CD1c-positive myeloid dendritic cell (primary cell): ENCODE measurements around the gene HOXA9.

Experiments
- DNase-seq: peaks from one replicate; pipeline ENCODE4 v3.0.0-alpha.2; 2016; ENCODE audit errors: extremely low spot score

Gene HOXA9

GRCh38 chr7:27200761-27201579, 35.6 kb upstream of the HOXA9 start:
- DNase-seq: peak; percentile 69

- no peak for DNase-seq
Observed at GRCh38 chr7:27199849-27200760, 34.8 kb upstream of the HOXA9 start, which contains the start of gene HOXA13. Gene HOXA13 (minus strand): TSS chr7:27200091. CDS start chr7:27200077, 14 bp downstream.

- DNase-seq: no peak
Observed at GRCh38 chr7:27198871-27199801, 33.8 kb upstream of the HOXA9 start.

DNA sequence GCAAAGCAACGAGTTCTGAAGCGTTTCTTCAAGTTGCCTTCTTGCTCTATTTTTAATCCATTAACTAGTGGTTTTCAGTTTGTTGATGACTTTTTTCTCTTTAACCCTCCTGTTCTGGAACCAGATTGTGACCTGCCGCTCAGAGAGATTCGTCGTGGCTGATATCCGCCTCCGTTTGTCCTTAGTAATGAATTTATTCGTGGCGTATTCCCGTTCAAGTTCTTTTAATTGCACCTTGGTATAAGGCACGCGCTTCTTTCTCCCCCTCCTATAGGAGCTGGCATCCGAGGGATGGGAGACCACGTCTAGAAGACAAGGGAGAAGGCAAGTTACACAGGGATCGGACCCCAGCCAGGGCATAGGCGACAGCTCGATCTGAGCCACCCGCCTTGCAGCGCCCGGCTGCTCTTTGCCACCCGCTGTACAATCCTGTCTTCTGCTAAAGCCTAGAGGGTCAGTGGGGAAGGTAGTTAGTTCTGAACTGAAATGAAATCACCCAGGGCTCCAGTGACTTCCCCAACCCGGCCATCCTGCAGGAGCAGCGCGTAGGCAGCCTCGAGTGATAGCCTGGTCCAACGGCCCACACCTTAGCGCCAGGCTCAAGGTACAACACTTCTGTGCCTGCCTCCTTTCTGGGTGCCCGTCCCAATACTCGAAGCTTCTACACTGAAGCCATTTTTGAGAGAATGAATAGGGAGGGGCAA, 33.0 kb upstream of the HOXA9 start:
- DNase-seq: no peak

DNA sequence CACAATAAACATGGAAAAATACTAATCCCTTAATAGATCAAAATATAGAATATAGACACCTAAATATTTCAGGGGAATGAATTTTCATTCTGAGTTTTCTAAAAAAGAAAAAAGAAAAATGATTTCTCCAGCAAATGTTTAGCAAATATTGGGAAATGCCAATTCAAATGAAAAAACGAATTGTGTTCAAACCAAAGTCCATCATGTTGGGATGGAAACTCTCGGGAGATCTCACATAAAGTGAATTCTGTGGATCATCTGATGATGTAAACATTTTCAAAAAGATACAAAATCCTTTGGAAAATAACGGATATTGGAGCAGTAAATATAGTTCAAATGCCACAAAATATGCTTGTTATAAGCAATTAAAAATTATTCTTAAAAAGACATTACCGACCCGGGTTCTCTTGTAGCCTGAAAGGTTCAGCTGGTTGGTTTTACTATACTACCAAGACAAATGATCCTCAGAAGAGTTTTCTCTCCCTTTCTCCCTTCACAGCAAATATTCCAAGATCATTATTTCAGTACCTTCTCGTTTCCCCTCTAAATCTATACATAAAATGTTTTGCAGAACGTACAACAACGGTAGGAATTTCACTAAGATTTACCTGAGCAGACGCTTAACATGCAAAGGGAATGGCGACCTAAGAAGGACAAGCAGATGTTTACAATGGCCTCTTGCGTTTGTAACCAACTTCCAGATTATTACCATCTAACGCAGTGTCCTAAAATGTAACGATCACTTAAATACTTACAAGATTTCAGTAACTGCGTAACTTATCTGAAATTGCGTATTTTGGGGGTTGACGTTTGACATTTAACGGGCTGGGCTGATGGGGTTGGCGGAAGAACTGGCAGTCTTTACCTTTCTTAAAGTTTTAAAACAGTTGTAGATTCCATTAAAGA, 32.1 kb upstream of the HOXA9 start:
- no peak for DNase-seq

DNA sequence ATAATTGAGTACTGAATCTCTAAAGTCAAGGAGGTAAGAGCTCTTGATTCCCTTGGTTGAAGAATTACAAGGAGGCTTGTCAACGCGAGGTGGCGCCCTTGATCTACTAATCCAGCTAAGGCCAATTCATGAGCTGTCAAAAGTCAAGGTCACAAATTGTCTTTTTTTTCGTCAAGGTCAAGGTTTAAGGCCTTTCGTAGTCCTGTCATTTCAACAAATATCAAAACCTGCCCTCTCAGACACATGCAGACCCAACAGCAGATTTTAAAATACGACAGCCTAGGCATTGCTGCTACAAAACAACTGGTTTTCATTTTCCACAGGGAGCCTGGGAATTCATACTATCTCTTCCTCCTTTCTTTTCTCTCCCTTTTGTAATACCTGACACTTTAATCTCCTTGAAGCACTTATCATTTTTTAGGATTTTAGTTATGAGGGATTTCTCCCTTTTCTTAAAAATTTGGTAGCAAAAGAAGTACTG, 31.0 kb upstream of the HOXA9 start:
- DNase-seq: peak; percentile 85

GRCh38 chr7:27194686-27195379, 29.5 kb upstream of the HOXA9 start:
- DNase-seq: no peak

DNA sequence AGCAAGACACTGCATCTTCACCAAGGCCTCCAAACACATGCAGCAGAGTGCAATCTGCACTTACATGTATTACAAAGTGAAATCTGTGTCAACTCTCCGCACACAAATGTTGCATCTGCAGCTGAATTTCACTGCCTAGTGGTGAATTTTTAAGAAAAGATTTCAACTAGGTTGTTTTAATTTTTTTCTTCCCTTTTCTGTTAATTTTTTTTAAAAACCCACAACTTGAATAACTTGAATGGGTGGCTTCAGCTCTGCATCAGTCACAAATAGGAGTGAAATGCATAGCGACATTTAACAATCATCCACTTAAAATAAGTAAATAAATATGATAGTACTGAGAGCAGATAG, 28.6 kb upstream of the HOXA9 start:
- DNase-seq: no peak

- DNase-seq: no peak
Observed at GRCh38 chr7:27193335-27194001, 28.1 kb upstream of the HOXA9 start.

DNA sequence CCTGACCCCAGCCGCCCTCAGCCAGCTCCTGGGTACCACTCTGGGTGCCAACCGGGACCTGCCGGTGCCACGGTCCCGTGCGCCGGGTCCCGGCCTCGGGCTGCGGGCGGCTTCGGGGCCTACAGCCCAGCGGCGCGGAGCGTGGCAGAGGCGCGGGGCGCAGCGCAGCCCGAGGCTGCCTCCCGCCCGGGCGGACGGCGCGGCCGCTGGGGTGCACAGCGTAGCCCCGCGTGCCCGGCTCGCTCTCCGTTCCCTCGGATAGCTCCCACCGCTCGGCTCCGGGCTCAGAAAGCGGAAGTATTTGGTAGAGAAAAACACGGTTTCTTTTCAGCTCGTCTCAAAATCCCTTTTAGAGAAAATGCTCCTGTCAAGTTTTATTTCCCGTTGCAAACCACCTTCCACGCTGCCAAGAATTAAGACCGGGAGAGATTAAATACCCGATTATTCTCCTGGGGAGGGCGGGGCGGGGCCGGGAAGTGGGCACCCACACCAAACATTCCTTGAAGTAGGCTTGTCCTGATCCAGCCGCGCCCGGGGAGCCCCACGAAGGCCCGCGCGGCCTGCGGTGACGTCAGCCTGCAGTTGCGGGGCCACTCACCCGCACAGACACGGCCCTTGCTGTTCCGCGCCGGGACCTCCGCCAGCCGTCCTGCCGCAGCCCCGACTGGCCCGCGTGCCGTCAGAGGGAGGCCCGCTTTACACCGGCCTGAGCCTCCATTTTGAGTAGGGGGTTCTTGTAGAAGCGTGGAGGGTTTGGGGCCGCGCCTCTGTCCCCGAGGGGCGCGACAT, 27.4 kb upstream of the HOXA9 start:
- peak; percentile 79 for DNase-seq

GRCh38 chr7:27191833-27192545, 26.7 kb upstream of the HOXA9 start:
- DNase-seq: no peak

- DNase-seq: no peak
Observed at GRCh38 chr7:27191161-27191731, 25.9 kb upstream of the HOXA9 start.

GRCh38 chr7:27189997-27190748, 24.8 kb upstream of the HOXA9 start:
- DNase-seq: no peak

DNA sequence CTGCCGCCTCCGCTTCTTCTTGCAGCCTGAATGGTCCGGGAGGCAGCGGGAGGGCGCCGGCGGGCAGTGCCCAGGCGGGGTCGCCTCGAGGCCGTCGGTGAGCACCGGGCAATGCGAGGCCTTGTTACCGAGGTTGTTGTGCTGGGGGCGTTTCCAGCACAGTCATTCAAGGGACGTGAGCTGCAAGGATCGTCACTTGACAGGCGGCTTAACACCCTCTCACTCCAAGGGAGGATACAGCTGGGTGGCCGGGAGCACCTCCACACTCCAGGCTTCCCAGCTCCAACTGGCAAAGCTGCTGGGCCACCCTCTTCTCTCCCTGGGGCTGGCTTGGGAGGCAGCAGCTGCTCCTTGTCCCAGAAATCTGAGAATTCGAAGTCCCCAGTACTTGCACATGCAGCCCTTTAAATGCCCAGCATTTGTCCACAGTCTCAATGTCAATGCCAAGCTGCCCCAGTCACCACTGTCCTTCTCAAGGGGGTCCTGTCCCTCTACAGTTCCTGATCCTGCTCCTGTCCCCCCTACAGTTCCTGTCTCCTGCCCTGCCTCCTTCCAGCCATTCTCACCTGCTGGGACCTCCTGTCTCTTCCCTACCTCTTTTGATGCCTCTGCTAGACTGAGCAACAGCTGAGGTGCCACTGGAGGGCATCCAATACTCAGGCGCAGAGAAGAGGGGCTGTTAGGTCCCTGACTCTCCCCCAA, 24.1 kb upstream of the HOXA9 start:
- DNase-seq: no peak
